HG03280 (cell line): ENCODE measurements around the gene CADM2.
"Not testable (repeated sequence)": the region's sequence is repeated elsewhere in the genome, so short reads cannot be mapped to it uniquely, and the experiment has no call there.

Source experiments
- ATAC-seq: cut with Tn5 transposase; IDR thresholded peaks from one replicate; pipeline ENCODE4 v1.9.1; 2021; ENCODE audit warnings: mild to moderate bottlenecking, moderate library complexity; ENCODE audit not compliant: unreplicated experiment

Gene CADM2

GRCh38 chr3:85455561-85456200 lies 496.9 kb downstream of the CADM2 start:
- no peak for ATAC-seq

GRCh38 chr3:85474241-85474640 lies 515.5 kb downstream of the CADM2 start:
- no peak for ATAC-seq

- no peak for ATAC-seq
These were observed 516.6 kb downstream of the CADM2 start for GRCh38 chr3:85475346-85475745.

- ATAC-seq, result no peak
These were observed 518.2 kb downstream of the CADM2 start for GRCh38 chr3:85476891-85477495.

GRCh38 chr3:85481411-85482212 lies 522.8 kb downstream of the CADM2 start:
- ATAC-seq, result no peak

- no peak for ATAC-seq
These were observed 523.4 kb downstream of the CADM2 start for GRCh38 chr3:85482213-85482490.

GRCh38 chr3:85483986-85484385 lies 525.2 kb downstream of the CADM2 start:
- ATAC-seq, result no peak

- no peak for ATAC-seq
These were observed 528.6 kb downstream of the CADM2 start for GRCh38 chr3:85487375-85487774.

- ATAC-seq, result no peak
These were observed 536.8 kb downstream of the CADM2 start for GRCh38 chr3:85495602-85496001.

- no peak for ATAC-seq
These were observed 539.4 kb downstream of the CADM2 start for GRCh38 chr3:85498177-85498576.

- ATAC-seq, result no peak
These were observed 543.5 kb downstream of the CADM2 start for GRCh38 chr3:85502148-85502875.

- ATAC-seq, result not testable (repeated sequence)
These were observed 545.5 kb downstream of the CADM2 start for GRCh38 chr3:85504129-85504784.

GRCh38 chr3:85504785-85505511 lies 546.2 kb downstream of the CADM2 start:
- ATAC-seq, result not testable (repeated sequence)

- not testable (repeated sequence) for ATAC-seq
These were observed 548.3 kb downstream of the CADM2 start for GRCh38 chr3:85507052-85507451.

- ATAC-seq, result no peak
These were observed 549.9 kb downstream of the CADM2 start for GRCh38 chr3:85508659-85509058.

- ATAC-seq, result no peak
These were observed 557.4 kb downstream of the CADM2 start for GRCh38 chr3:85516146-85516545.

GRCh38 chr3:85524104-85524503 lies 565.3 kb downstream of the CADM2 start:
- ATAC-seq, result no peak

GRCh38 chr3:85525264-85525663 lies 566.5 kb downstream of the CADM2 start:
- ATAC-seq, result no peak

GRCh38 chr3:85533586-85533985 lies 574.8 kb downstream of the CADM2 start:
- no peak for ATAC-seq

GRCh38 chr3:85535517-85535916 lies 576.7 kb downstream of the CADM2 start:
- no peak for ATAC-seq
